Neural cell (in vitro differentiated cells): ENCODE measurements around the gene PAQR5.

Source experiments
- EP300 ChIP-seq: fragments of 450-650 bp; conservative IDR thresholded peaks from 2 replicates; pipeline ENCODE4 v1.6.1; 2014; ENCODE audit warnings: antibody characterized with exemption, mild to moderate bottlenecking, moderate library complexity; ENCODE audit not compliant: poor library complexity, severe bottlenecking
- MXI1 ChIP-seq: fragments of 450-650 bp; conservative IDR thresholded peaks from 2 replicates; pipeline ENCODE4 v1.6.1; 2014; ENCODE audit warnings: antibody characterized with exemption, mild to moderate bottlenecking; ENCODE audit not compliant: poor library complexity, severe bottlenecking
- POLR2AphosphoS5 ChIP-seq: IDR thresholded peaks from 2 replicates; pipeline ENCODE4 v1.6.1; 2012
- RAD21 ChIP-seq: fragments of 450-650 bp; conservative IDR thresholded peaks from 2 replicates; pipeline ENCODE4 v1.6.1; 2014; ENCODE audit warnings: antibody characterized with exemption, mild to moderate bottlenecking, moderate library complexity
- TF ChIP-seq, protein P1 (sequence below): fragments of 450-650 bp; IDR thresholded peaks from 2 replicates; pipeline ENCODE4 v1.5.1; 2014; ENCODE audit warnings: antibody characterized with exemption, mild to moderate bottlenecking, moderate library complexity; ENCODE audit not compliant: poor library complexity, severe bottlenecking

DNA sequence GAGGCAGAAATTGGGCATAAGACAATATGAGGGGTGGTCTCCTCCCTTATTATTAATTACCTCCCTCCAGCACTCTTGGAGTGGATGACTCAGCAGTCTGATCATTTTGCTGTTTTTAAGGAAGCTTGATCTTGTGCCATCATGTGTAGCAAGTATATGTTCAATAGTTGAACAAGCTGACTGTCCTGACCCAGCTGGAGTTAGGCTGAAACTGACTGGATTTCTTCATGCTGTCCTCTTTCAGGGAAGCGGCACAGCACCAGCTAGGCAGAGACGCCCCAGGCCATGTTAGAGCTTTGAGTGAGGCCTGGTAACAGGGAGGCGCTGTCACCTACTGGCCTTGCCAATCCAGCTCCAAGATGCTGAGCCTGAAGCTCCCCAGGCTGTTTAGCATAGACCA lies 61.0 kb downstream of the PAQR5 start:
- TF ChIP-seq POLR2AphosphoS5 = no peak
- TF ChIP-seq MXI1 = no peak
- TF ChIP-seq EP300 = no peak
- TF ChIP-seq, protein P1, sequence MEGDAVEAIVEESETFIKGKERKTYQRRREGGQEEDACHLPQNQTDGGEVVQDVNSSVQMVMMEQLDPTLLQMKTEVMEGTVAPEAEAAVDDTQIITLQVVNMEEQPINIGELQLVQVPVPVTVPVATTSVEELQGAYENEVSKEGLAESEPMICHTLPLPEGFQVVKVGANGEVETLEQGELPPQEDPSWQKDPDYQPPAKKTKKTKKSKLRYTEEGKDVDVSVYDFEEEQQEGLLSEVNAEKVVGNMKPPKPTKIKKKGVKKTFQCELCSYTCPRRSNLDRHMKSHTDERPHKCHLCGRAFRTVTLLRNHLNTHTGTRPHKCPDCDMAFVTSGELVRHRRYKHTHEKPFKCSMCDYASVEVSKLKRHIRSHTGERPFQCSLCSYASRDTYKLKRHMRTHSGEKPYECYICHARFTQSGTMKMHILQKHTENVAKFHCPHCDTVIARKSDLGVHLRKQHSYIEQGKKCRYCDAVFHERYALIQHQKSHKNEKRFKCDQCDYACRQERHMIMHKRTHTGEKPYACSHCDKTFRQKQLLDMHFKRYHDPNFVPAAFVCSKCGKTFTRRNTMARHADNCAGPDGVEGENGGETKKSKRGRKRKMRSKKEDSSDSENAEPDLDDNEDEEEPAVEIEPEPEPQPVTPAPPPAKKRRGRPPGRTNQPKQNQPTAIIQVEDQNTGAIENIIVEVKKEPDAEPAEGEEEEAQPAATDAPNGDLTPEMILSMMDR = no peak
- no peak for TF ChIP-seq RAD21
